ENCODE measurements around the gene PTPA.

The PTPA gene

DNA sequence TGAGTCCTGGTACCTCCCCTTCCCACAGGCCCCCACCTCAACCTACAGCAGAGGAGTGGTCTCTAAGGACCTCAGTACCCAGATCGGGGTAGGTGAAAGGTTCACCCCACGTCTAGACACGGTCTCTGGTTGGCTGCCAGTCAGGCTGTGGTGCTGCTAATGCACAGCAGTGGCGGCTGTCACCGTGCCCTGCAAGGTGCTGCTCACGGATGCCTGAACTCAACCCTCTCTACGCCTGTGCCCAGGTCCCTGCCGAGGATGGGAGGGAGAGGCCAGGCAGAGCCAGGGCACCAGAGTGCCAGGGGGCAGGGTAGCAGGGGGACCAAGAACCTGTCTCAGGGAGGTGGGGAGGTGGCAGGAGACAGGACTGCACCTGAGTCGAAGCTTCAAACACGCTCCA is 52.5 kb downstream of the PTPA start:
- no peaks in the 10 kb centered on the region for H3K9me3 ChIP-seq (ENCODE audit: insufficient read depth, low read length)
- H3K4me1 ChIP-seq (ENCODE audit: insufficient read depth, insufficient read length) = peaks cover 17% of the 10 kb centered on the region
- H3K4me3 ChIP-seq (ENCODE audit: insufficient read length, low read depth) = no peak overlapping the region
- DNase-seq (ENCODE audit: low read depth, low spot score) = no peak
- no peaks in the 10 kb centered on the region for H3K36me3 ChIP-seq (ENCODE audit: insufficient read depth, insufficient read length, low read length)
- no peak overlapping the region for H3K9ac ChIP-seq (ENCODE audit: insufficient read length, low read depth)
- TF ChIP-seq SUZ12 (IDR thresholded peaks at IDR 0.05; ENCODE audit: extremely low read depth, insufficient read depth, insufficient read length) (no peak), YY1 (IDR thresholded peaks at IDR 0.05; ENCODE audit: insufficient read depth, insufficient read length) (no peak), ZNF274 (IDR thresholded peaks at IDR 0.05; ENCODE audit: low read depth, low read length) (no peak)
- no peaks in the 10 kb centered on the region for H3K27me3 ChIP-seq (ENCODE audit: insufficient read depth, insufficient read length)

DNA sequence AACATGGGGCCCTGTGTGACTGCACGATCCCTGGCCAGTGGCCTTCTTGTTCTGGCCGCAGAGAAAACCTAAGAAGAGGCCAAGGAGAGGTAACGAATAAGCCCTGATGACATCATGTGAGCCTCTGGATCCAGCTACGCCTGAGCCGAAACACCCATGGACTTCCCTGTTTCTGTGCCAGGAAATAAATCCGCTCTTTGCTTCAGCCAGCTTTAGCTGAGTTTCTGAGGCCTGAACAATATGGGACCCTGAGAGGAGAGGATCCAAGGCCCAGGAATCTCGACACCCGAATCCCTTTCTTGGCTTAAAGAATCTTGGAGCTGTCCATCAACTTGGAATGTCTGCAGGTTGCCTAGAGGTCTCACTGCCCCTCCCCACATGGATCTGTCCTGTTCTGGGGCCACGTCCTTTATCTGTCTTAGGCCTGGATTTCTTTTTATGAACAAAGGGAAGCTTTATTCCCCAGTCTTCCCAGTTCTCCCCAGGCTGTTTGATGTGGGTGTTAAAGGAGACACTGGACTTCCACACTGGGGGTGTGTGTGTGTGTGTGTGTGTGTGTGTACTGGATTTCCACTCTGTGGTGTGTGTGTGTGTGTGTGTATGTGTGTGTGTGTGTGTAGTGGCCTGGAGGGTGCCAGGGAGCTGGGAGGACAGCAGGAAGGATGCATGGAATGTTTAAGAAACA is 53.2 kb downstream of the PTPA start:
- peaks cover 17% of the 10 kb centered on the region for H3K4me1 ChIP-seq (ENCODE audit: insufficient read depth, insufficient read length)
- no peaks in the 10 kb centered on the region for H3K27me3 ChIP-seq (ENCODE audit: insufficient read depth, insufficient read length)
- H3K4me3 ChIP-seq (ENCODE audit: insufficient read length, low read depth) = no peak overlapping the region
- no peak overlapping the region for H3K9ac ChIP-seq (ENCODE audit: insufficient read length, low read depth)
- TF ChIP-seq SUZ12 (IDR thresholded peaks at IDR 0.05; ENCODE audit: extremely low read depth, insufficient read depth, insufficient read length) (no peak), YY1 (IDR thresholded peaks at IDR 0.05; ENCODE audit: insufficient read depth, insufficient read length) (no peak), ZNF274 (IDR thresholded peaks at IDR 0.05; ENCODE audit: low read depth, low read length) (no peak)
- DNase-seq (ENCODE audit: low read depth, low spot score) = no peak
- no peaks in the 10 kb centered on the region for H3K36me3 ChIP-seq (ENCODE audit: insufficient read depth, insufficient read length, low read length)
- H3K9me3 ChIP-seq (ENCODE audit: insufficient read depth, low read length) = no peaks in the 10 kb centered on the region

DNA sequence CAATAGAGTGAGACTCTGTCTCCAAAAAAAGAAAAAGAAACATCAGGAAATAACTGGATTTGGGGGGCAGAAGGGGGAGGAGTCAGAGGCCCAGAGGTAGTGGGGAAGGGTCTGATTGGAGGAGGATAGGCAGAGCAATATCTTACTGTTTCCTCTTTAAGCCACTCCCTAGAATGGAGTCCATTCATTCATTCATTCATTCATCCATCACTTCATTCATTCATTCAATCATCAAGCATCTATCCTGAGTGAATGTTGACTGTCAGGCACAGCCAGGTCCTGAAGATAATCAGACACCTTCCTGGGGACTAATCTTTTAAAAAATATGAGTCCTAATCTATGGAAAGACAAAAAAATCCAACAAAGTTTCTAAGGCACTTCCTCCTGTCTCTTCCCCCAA is 54.0 kb downstream of the PTPA start:
- no peak for DNase-seq (ENCODE audit: low read depth, low spot score)
- TF ChIP-seq ZNF274 (IDR thresholded peaks at IDR 0.05; ENCODE audit: low read depth, low read length) (no peak), YY1 (IDR thresholded peaks at IDR 0.05; ENCODE audit: insufficient read depth, insufficient read length) (no peak), SUZ12 (IDR thresholded peaks at IDR 0.05; ENCODE audit: extremely low read depth, insufficient read depth, insufficient read length) (no peak)
- Histone ChIP-seq H3K9ac (ENCODE audit: insufficient read length, low read depth) (no peak overlapping the region), H3K9me3 (ENCODE audit: insufficient read depth, low read length) (no peaks in the 10 kb centered on the region), H3K4me3 (ENCODE audit: insufficient read length, low read depth) (no peak overlapping the region), H3K27me3 (ENCODE audit: insufficient read depth, insufficient read length) (no peaks in the 10 kb centered on the region), H3K4me1 (ENCODE audit: insufficient read depth, insufficient read length) (peaks cover 20% of the 10 kb centered on the region), H3K36me3 (ENCODE audit: insufficient read depth, insufficient read length, low read length) (no peaks in the 10 kb centered on the region)

DNA sequence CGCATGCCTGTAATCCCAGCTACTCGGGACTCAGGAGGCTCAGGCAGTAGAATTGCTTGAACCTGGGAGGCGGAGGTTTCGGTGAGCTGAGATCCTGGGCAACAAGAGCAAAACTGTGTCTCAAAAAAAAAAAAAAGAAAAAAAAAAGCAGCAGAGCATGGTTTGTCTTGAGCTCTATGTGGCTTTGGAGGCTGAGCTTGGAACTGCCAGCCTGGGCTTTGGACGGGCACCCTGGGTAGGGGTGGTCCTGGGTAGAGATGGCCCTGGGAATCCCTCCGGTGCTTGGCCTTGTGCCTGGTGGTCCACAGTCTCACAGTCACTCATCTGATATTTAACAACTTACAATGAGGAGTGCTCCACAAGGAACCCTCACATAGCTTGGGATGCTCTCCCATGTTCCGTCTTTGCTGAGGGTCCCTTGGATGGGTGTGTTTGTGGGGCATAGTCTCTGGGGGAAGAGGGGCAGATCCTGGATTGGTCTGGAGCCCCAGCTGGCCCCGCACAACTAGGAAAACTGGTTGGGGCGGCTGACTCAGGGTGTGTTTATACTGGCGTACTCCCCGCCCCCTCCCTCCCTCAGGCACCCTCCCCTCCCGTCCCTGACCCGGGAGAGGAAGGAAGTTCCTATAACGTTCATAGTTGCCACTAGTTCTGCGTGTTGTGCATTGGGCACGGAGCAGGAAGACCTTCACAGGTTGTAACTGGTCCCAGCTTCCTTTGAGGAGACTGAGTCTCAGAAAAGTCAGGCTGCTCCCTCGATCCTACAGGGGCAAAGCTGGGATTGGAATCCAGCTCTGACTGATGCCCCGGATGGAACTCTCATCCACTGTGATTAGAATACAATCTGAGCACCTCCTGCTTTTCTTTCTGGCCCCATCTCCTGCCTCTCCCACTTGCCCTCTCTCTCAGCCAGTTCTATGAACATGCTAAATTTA is 55.7 kb downstream of the PTPA start:
- Histone ChIP-seq H3K27me3 (ENCODE audit: insufficient read depth, insufficient read length) (peaks cover 1% of the 10 kb centered on the region), H3K9me3 (ENCODE audit: insufficient read depth, low read length) (no peaks in the 10 kb centered on the region), H3K4me3 (ENCODE audit: insufficient read length, low read depth) (peak overlapping the region; percentile 9), H3K9ac (ENCODE audit: insufficient read length, low read depth) (peak overlapping the region; percentile 57), H3K4me1 (ENCODE audit: insufficient read depth, insufficient read length) (peaks cover 19% of the 10 kb centered on the region), H3K36me3 (ENCODE audit: insufficient read depth, insufficient read length, low read length) (no peaks in the 10 kb centered on the region)
- TF ChIP-seq ZNF274 (IDR thresholded peaks at IDR 0.05; ENCODE audit: low read depth, low read length) = no peak
- TF ChIP-seq SUZ12 (IDR thresholded peaks at IDR 0.05; ENCODE audit: extremely low read depth, insufficient read depth, insufficient read length) = no peak
- no peak for TF ChIP-seq YY1 (IDR thresholded peaks at IDR 0.05; ENCODE audit: insufficient read depth, insufficient read length)
- DNase-seq (ENCODE audit: low read depth, low spot score) = no peak

DNA sequence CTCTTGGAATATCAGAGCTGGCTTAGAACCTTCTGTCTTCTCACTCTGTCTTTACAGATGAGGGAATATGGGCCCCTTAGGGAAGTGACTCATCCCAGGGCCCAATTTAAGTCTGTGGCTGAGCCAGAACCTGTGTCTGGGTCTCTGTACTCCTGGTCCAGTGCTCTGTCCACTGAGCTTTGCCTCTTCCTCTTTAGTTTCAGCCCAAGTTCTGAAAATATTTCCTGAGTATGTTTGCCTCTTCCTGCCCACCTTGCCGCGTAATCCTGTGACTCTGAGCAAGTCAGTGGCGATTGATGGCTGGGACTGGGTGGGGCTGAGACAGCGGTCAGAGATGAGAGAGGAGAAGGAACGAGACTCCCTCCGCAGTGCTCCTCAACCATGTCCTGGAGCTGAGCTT is 59.0 kb downstream of the PTPA start:
- no peak overlapping the region for H3K4me3 ChIP-seq (ENCODE audit: insufficient read length, low read depth)
- H3K27me3 ChIP-seq (ENCODE audit: insufficient read depth, insufficient read length) = peaks cover 22% of the 10 kb centered on the region
- DNase-seq (ENCODE audit: low read depth, low spot score) = no peak
- H3K9ac ChIP-seq (ENCODE audit: insufficient read length, low read depth) = no peak overlapping the region
- H3K9me3 ChIP-seq (ENCODE audit: insufficient read depth, low read length) = no peaks in the 10 kb centered on the region
- no peaks in the 10 kb centered on the region for H3K36me3 ChIP-seq (ENCODE audit: insufficient read depth, insufficient read length, low read length)
- peaks cover 30% of the 10 kb centered on the region for H3K4me1 ChIP-seq (ENCODE audit: insufficient read depth, insufficient read length)
- TF ChIP-seq YY1 (IDR thresholded peaks at IDR 0.05; ENCODE audit: insufficient read depth, insufficient read length) (no peak), SUZ12 (IDR thresholded peaks at IDR 0.05; ENCODE audit: extremely low read depth, insufficient read depth, insufficient read length) (no peak), ZNF274 (IDR thresholded peaks at IDR 0.05; ENCODE audit: low read depth, low read length) (no peak)

DNA sequence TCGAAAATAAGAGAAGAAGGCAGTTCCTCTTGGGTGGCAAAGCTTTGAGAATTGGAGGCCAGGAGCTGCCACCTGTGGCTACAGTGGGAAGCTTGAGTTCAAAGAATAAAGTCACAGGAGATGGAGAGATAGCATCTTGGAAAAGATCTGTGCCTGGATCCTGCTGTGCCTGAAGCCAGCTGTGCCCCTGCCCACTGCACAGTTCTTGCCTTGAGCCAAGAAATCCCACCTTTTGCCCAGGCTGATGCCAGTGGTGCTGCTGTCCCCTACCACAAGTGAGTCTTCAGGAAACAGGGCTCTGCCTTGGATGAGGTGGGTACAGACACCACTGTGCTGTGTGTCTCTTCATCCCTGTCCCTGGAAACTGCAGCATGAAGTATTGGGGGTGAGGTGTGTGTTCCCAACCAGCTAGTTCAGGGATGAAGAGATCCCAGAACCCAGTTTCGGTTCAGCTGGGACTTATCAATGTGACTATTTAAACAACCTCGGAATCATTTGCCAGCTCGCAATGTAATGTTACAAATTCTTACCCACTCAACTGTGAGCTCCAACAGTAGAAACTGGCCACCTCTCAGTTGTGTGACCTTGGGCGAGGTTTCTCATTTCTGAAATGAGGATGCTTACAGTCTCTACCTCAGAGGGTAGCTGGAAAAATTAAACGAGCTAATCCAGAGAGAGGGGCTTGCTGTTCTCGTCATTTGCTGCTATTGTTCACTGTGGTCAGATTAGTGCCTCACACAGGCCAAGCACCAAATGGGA is 61.0 kb downstream of the PTPA start:
- Histone ChIP-seq H3K36me3 (ENCODE audit: insufficient read depth, insufficient read length, low read length) (peaks cover 6% of the 10 kb centered on the region), H3K9ac (ENCODE audit: insufficient read length, low read depth) (peak overlapping the region; percentile 94), H3K4me1 (ENCODE audit: insufficient read depth, insufficient read length) (peaks cover 26% of the 10 kb centered on the region), H3K27me3 (ENCODE audit: insufficient read depth, insufficient read length) (peaks cover 25% of the 10 kb centered on the region), H3K4me3 (ENCODE audit: insufficient read length, low read depth) (no peak overlapping the region), H3K9me3 (ENCODE audit: insufficient read depth, low read length) (no peaks in the 10 kb centered on the region)
- TF ChIP-seq SUZ12 (IDR thresholded peaks at IDR 0.05; ENCODE audit: extremely low read depth, insufficient read depth, insufficient read length) (no peak), YY1 (IDR thresholded peaks at IDR 0.05; ENCODE audit: insufficient read depth, insufficient read length) (no peak), ZNF274 (IDR thresholded peaks at IDR 0.05; ENCODE audit: low read depth, low read length) (no peak)
- no peak for DNase-seq (ENCODE audit: low read depth, low spot score)
